ENCODE results near the gene DBNDD2.

- TF ChIP-seq POLR2A (IDR thresholded peaks at IDR 0.05; ENCODE audit: low read length): no peak
- TF ChIP-seq GATA1 (IDR thresholded peaks at IDR 0.05; ENCODE audit: low read depth, low read length): no peak
These were observed at the start of gene DBNDD2 for GRCh38 chr20:45407783-45408645.

Data from erythroblast (primary cell).